GM19239 (cell line): ENCODE results near the gene ZFYVE16.
"Not testable (repeated sequence)": the region's sequence is repeated elsewhere in the genome, so short reads cannot be mapped to it uniquely, and the experiment has no call there.

Experiments
- DNase-seq: peaks from one replicate; pipeline ENCODE4 v3.0.0; 2011; ENCODE audit warnings: low spot score; ENCODE audit not compliant: insufficient read length
- FAIRE-seq: peaks from 2 replicates; lab custom pipeline; 2011; peaks lifted over from hg19 to GRCh38; lab: Jason Lieb, UNC

Gene ZFYVE16

GRCh38 chr5:80481019-80481893 lies 73.4 kb downstream of the ZFYVE16 start:
- peak; percentile 24 for DNase-seq

GRCh38 chr5:80482578-80482977 lies 74.7 kb downstream of the ZFYVE16 start:
- DNase-seq (no peak), FAIRE-seq (no peak)

More at GRCh38 chr5:80481019-80481893, 73.4 kb downstream of the ZFYVE16 start:
- peak; percentile 82 for FAIRE-seq

- no peak for FAIRE-seq
- DNase-seq, result no peak
Observed at GRCh38 chr5:80483636-80484232, 75.9 kb downstream of the ZFYVE16 start.

GRCh38 chr5:80487444-80487828 lies 79.6 kb downstream of the ZFYVE16 start:
- no peak for DNase-seq
- no peak for FAIRE-seq

- FAIRE-seq (peak; percentile 85), DNase-seq (peak; percentile 62)
Observed at GRCh38 chr5:80487829-80488721, 80.2 kb downstream of the ZFYVE16 start, which contains the start of gene FAM151B. Gene FAM151B, plus strand, starts transcription at chr5:80488100. Its CDS starts 24 bp downstream, at chr5:80488124.

- FAIRE-seq (no peak), DNase-seq (no peak)
Observed at GRCh38 chr5:80491296-80491695, 83.4 kb downstream of the ZFYVE16 start.

- DNase-seq, result no peak
- no peak for FAIRE-seq
Observed at GRCh38 chr5:80492741-80493140, 84.9 kb downstream of the ZFYVE16 start.

GRCh38 chr5:80493443-80493842 lies 85.6 kb downstream of the ZFYVE16 start:
- not testable (repeated sequence) for DNase-seq, FAIRE-seq

GRCh38 chr5:80495891-80496290 lies 88.0 kb downstream of the ZFYVE16 start:
- DNase-seq (no peak), FAIRE-seq (no peak)

- DNase-seq (no peak), FAIRE-seq (no peak)
Observed at GRCh38 chr5:80502800-80503199, 94.9 kb downstream of the ZFYVE16 start.

- no peak for DNase-seq
- FAIRE-seq, result no peak
Observed at GRCh38 chr5:80503641-80504040, 95.8 kb downstream of the ZFYVE16 start.

GRCh38 chr5:80504833-80505232 lies 97.0 kb downstream of the ZFYVE16 start:
- FAIRE-seq (no peak), DNase-seq (no peak)

GRCh38 chr5:80507663-80508062 lies 99.8 kb downstream of the ZFYVE16 start:
- DNase-seq (no peak), FAIRE-seq (no peak)

GRCh38 chr5:80508844-80509243 lies 101.0 kb downstream of the ZFYVE16 start:
- FAIRE-seq, result no peak
- no peak for DNase-seq

GRCh38 chr5:80509362-80509761 lies 101.5 kb downstream of the ZFYVE16 start:
- FAIRE-seq (no peak), DNase-seq (no peak)

- DNase-seq (no peak), FAIRE-seq (no peak)
Observed at GRCh38 chr5:80516826-80517225, 109.0 kb downstream of the ZFYVE16 start.
